GM13977 (cell line): ENCODE data around the gene TADA2B.

Source experiments
- DNase-seq: peaks from one replicate; pipeline ENCODE4 v3.0.0; 2012; ENCODE audit warnings: low spot score
- in situ Hi-C: fragments of 300-500 bp; cut with MboI; formaldehyde crosslinking; loops from one replicate; pipeline ENCODE4 v1.12.0; 2022; ENCODE audit warnings: low sequenced_read_pairs, low pct_unique_long_range_greater_than_20kb, mixed read lengths, inconsistent platforms; ENCODE audit not compliant: unreplicated experiment
- TF ChIP-seq, protein P1 (sequence below): IDR thresholded peaks from 2 replicates; pipeline ENCODE4 v1.5.1; 2012; ENCODE audit warnings: mild to moderate bottlenecking, control low read depth; ENCODE audit not compliant: insufficient read depth; ENCODE audit errors: extremely low read depth, missing control alignments

The TADA2B gene

DNA sequence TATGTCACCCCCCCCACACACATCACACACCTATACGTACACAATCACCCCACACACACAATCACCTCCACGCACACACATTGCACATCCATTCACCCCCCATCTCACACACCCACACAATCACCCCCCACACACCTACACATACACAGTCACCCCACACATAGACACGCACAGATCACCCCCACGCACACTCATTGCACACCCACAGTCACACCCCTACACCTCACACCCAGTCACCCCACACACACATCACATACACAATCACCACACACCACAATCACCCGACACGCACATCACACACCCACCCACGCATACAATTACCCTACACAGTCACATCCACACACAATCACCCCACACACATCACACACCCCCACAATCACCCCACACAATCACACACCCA is 15.9 kb upstream of the TADA2B start:
- no peak for DNase-seq
- in situ Hi-C loops = no loop called here
- TF ChIP-seq, protein P1, sequence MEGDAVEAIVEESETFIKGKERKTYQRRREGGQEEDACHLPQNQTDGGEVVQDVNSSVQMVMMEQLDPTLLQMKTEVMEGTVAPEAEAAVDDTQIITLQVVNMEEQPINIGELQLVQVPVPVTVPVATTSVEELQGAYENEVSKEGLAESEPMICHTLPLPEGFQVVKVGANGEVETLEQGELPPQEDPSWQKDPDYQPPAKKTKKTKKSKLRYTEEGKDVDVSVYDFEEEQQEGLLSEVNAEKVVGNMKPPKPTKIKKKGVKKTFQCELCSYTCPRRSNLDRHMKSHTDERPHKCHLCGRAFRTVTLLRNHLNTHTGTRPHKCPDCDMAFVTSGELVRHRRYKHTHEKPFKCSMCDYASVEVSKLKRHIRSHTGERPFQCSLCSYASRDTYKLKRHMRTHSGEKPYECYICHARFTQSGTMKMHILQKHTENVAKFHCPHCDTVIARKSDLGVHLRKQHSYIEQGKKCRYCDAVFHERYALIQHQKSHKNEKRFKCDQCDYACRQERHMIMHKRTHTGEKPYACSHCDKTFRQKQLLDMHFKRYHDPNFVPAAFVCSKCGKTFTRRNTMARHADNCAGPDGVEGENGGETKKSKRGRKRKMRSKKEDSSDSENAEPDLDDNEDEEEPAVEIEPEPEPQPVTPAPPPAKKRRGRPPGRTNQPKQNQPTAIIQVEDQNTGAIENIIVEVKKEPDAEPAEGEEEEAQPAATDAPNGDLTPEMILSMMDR = no peak

DNA sequence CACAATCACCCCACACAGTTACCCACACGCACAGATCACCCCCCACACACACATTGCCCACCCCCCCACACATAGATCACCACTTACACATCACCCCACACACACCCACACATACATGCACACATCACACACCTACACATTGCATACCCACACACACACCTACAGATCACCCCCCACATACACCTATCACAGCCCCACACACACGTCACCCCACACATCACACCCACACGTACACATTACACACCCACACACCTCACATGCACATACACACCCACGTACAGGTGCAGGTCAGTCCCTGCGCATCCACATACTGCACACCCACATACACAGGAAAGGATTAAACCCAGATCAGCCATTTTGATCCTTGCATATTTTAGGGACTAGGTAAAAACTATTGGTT is 15.3 kb upstream of the TADA2B start:
- in situ Hi-C loops = no loop called here
- TF ChIP-seq, protein P1 = no peak
- no peak for DNase-seq

DNA sequence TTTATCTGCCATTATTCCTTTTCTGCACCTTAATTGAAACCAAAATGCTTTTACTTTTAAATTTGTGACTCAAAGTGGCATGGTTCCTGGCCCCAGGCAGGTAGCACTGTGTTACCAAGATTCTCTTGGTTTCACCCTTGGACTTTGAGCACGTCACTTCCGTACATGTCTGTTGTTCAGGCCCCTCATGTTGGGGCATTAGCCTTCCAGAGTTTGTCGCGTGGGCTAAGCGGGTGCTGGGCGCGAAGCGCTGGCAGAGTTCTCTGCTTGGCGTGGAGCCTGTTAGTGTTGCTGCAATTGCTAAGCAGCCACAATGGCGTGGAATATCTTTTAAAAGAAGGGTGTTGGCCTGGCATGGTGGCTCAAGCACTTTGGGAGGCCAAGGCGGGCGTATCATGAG is 14.0 kb upstream of the TADA2B start:
- TF ChIP-seq, protein P1 = no peak
- in situ Hi-C loops = no loop called here
- DNase-seq = no peak

DNA sequence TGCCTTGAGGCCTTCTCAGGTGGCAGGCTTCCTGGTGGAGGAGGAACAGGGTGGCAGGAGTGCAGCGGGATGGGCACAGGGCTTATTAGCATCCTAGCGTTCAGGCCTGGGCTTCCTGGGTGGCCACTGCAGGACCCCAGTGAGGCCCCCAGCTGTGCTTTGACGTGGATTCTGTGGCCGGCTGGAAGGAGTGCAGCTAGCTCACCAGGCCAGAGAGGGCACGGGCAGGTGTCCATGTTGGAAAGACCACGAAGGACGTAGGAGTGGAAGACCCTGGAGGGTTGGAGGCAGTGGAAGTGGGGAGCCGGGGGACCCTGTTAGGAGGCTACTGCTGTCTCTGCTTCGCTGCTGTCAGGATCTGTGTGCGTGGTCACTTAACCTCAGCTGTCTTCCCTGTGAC is 13.3 kb upstream of the TADA2B start:
- in situ Hi-C loops = no loop called here
- no peak for DNase-seq
- TF ChIP-seq, protein P1 = no peak

DNA sequence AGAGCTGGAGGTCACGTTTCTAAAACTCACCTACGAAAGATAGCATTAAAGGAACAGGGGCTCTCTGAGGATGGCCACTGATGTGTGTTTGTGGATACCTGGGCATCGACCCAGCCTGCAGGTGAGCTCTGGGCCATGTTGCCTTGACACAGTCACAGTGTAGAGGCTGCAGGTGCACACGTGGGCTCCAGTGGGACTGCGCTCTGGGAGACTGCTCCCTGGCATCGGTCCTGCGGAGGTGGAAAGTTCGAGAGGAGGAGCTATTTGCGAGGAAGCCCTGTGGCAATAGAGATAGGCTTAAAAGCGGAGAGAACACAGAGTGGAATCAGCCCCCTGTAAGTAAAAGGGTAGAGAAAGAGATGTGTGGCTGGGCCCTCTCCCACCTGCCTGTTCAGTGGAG is 12.3 kb upstream of the TADA2B start:
- in situ Hi-C loops = no loop called here
- DNase-seq = no peak
- TF ChIP-seq, protein P1 = no peak

DNA sequence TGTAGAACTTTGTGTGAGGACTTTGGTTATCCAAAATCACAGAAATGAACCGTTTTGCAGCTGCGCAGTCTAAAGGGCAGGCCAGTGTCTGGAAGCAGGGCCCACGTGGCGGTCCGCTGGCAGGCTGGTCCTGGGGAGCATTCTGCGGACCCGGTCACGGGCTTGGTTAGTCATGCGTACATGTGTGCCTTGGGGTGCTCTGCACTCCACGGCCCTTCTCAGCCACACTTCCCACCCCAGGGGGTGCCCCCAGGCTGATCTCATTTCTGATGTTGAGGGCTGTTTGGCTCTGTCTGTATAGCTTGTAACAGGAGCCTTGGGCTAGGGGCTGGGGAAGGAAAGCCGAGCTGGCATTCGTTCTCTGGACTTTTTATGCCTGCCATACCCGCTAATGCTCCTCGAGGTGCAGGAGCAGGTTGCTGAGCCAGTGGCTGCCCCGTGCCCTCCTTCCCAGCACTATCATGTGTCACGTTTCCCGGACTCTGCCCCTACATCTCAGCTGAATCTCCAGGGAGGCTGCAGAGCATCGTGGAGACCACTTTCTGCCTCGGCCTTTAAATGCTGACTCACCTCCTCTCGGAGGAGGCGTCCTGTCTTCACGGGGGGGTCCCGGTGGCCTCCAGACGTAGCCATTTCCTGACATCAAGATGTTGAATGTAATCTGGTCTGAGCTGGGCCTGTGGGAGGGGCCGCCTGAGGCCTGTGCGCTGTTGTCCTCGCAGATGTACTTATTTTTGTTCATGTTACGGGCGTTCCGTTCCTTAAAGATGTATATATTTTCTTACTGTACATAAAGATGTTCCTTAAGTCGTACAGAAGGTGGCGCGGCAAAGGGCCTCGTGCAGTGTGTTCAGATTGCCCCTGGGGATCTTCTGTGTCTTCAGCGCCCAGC is 11.4 kb upstream of the TADA2B start:
- in situ Hi-C loops = no loop called here
- no peak for DNase-seq
- TF ChIP-seq, protein P1 = no peak
